ENCODE results near the gene CEACAM4. TPM values are rescaled to one million over a fixed set of nuclear protein-coding genes. Genes with fewer than 3 reads are reported as not detected.
A peak's percentile ranks its signal among the peaks of the same experiment; 100 is the strongest.

The CEACAM4 gene
- total RNA-seq, 1 donor from 2014 or later = not detected

- Mint-ChIP-seq H3K4me3 (ENCODE audit: unreplicated experiment) (no peak overlapping the region), H3K27ac (ENCODE audit: unreplicated experiment) (no peak overlapping the region), H3K36me3 (ENCODE audit: low read depth, unreplicated experiment) (no peaks in the 10 kb centered on the region), H3K9me3 (ENCODE audit: unreplicated experiment) (no peaks in the 10 kb centered on the region), H3K27me3 (ENCODE audit: unreplicated experiment) (peaks cover 9% of the 10 kb centered on the region), H3K4me1 (ENCODE audit: unreplicated experiment) (peaks cover 1% of the 10 kb centered on the region)
- no peak for TF ChIP-seq CTCF (IDR thresholded peaks at IDR 0.05; ENCODE audit: unreplicated experiment)
- DNase-seq (ENCODE audit: low spot score) = no peak
Observed at GRCh38 chr19:41604831-41605230, 22.0 kb downstream of the CEACAM4 start.

GRCh38 chr19:41601771-41602170 is 25.1 kb downstream of the CEACAM4 start:
- Mint-ChIP-seq H3K27ac (ENCODE audit: unreplicated experiment) (no peak overlapping the region), H3K4me1 (ENCODE audit: unreplicated experiment) (peaks cover 8% of the 10 kb centered on the region), H3K4me3 (ENCODE audit: unreplicated experiment) (no peak overlapping the region), H3K36me3 (ENCODE audit: low read depth, unreplicated experiment) (no peaks in the 10 kb centered on the region), H3K9me3 (ENCODE audit: unreplicated experiment) (no peaks in the 10 kb centered on the region), H3K27me3 (ENCODE audit: unreplicated experiment) (peaks cover 11% of the 10 kb centered on the region)
- no peak for DNase-seq (ENCODE audit: low spot score)
- no peak for TF ChIP-seq CTCF (IDR thresholded peaks at IDR 0.05; ENCODE audit: unreplicated experiment)

- Mint-ChIP-seq H3K27ac (ENCODE audit: unreplicated experiment) (no peak overlapping the region), H3K4me1 (ENCODE audit: unreplicated experiment) (peaks cover 8% of the 10 kb centered on the region), H3K9me3 (ENCODE audit: unreplicated experiment) (no peaks in the 10 kb centered on the region), H3K4me3 (ENCODE audit: unreplicated experiment) (no peak overlapping the region), H3K27me3 (ENCODE audit: unreplicated experiment) (peaks cover 11% of the 10 kb centered on the region), H3K36me3 (ENCODE audit: low read depth, unreplicated experiment) (no peaks in the 10 kb centered on the region)
- DNase-seq (ENCODE audit: low spot score) = no peak
- TF ChIP-seq CTCF (IDR thresholded peaks at IDR 0.05; ENCODE audit: unreplicated experiment) = no peak
Observed at GRCh38 chr19:41599175-41599966, 27.5 kb downstream of the CEACAM4 start.

- H3K9me3 Mint-ChIP-seq (ENCODE audit: unreplicated experiment) = no peaks in the 10 kb centered on the region
- no peaks in the 10 kb centered on the region for H3K36me3 Mint-ChIP-seq (ENCODE audit: low read depth, unreplicated experiment)
- H3K4me1 Mint-ChIP-seq (ENCODE audit: unreplicated experiment) = peaks cover 8% of the 10 kb centered on the region
- peak; percentile 74 for DNase-seq (ENCODE audit: low spot score)
- TF ChIP-seq CTCF (IDR thresholded peaks at IDR 0.05; ENCODE audit: unreplicated experiment) = peak; percentile 98
- peaks cover 6% of the 10 kb centered on the region for H3K27me3 Mint-ChIP-seq (ENCODE audit: unreplicated experiment)
- H3K4me3 Mint-ChIP-seq (ENCODE audit: unreplicated experiment) = no peak overlapping the region
- no peak overlapping the region for H3K27ac Mint-ChIP-seq (ENCODE audit: unreplicated experiment)
Observed at GRCh38 chr19:41597600-41598041, 29.3 kb downstream of the CEACAM4 start.

GRCh38 chr19:41595890-41596280 is 31.0 kb downstream of the CEACAM4 start:
- Mint-ChIP-seq H3K27ac (ENCODE audit: unreplicated experiment) (no peak overlapping the region), H3K27me3 (ENCODE audit: unreplicated experiment) (peaks cover 9% of the 10 kb centered on the region), H3K9me3 (ENCODE audit: unreplicated experiment) (no peaks in the 10 kb centered on the region), H3K4me1 (ENCODE audit: unreplicated experiment) (peaks cover 8% of the 10 kb centered on the region), H3K4me3 (ENCODE audit: unreplicated experiment) (no peak overlapping the region), H3K36me3 (ENCODE audit: low read depth, unreplicated experiment) (no peaks in the 10 kb centered on the region)
- no peak for TF ChIP-seq CTCF (IDR thresholded peaks at IDR 0.05; ENCODE audit: unreplicated experiment)
- DNase-seq (ENCODE audit: low spot score) = no peak

All from endothelial cell (in vitro differentiated cells).